Measurements from ENCODE around the gene PLAC1. TPM values are rescaled to one million over a fixed set of nuclear protein-coding genes. Genes with fewer than 3 reads are reported as not detected.

Gene PLAC1
- polyA plus RNA-seq, 1 donor from 2014 or later: not detected

- Histone ChIP-seq H3K9ac (ENCODE audit: low read length) (no peak overlapping the region), H3K4me2 (ENCODE audit: low read length) (no peak overlapping the region), H3K36me3 (ENCODE audit: insufficient read depth, low read length) (no peaks in the 10 kb centered on the region), H3K9me3 (ENCODE audit: low read length) (no peaks in the 10 kb centered on the region), H3K4me3 (ENCODE audit: low read length) (peak overlapping the region; percentile 65), H3K27ac (ENCODE audit: low read length) (no peak overlapping the region), H3K79me2 (replicated peaks; ENCODE audit: insufficient read depth, low read length) (no peaks in the 10 kb centered on the region), H2AFZ (ENCODE audit: low read depth, low read length) (no peak overlapping the region), H4K20me1 (ENCODE audit: insufficient read depth) (no peaks in the 10 kb centered on the region), H3F3A (ENCODE audit: insufficient read depth, low read length, poor library complexity, severe bottlenecking) (no peaks in the 10 kb centered on the region), H3K27me3 (ENCODE audit: insufficient read depth, low read depth, low read length) (peaks cover 90% of the 10 kb centered on the region), H3K9me2 (ENCODE audit: insufficient read depth, low read length) (no peaks in the 10 kb centered on the region)
- TF ChIP-seq MXI1 (conservative IDR thresholded peaks at IDR 0.05; ENCODE audit: poor library complexity, severe bottlenecking): no peak
- peak; percentile 85 for TF ChIP-seq POLR2AphosphoS5 (IDR thresholded peaks at IDR 0.05)
Observed at GRCh38 chrX:134548257-134549201, 109.7 kb downstream of the PLAC1 start.

DNA sequence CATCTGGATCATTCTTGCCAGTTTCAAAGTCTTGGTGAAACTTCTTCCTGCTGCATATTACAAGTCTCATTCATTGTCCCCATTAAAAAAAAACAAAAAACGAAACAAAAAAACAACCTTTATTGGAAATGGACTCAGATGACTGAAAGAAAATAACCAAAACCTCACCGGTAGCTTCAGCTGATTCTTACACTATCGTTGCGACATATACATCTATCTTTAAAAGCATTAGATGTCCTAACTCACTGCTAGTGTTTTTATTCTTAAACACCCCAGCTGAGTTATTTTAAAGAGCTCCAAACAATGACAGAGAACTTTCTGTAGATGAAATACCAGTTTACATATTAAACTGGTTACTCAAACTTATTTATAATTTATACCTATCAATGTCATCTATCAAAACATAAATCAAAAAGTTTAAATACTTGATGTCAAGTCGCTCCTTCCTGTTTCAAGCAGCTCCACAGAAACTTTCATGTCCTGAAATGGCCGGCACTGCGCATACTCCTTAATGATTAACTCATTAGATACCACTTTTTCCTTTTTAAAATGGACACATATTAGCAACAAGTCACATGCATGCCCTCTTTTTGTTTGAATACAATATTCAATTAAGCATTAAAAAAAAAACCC lies 111.1 kb downstream of the PLAC1 start:
- Histone ChIP-seq H3K9ac (ENCODE audit: low read length) (no peak overlapping the region), H3K4me3 (ENCODE audit: low read length) (no peak overlapping the region), H3K79me2 (replicated peaks; ENCODE audit: insufficient read depth, low read length) (no peaks in the 10 kb centered on the region), H3K36me3 (ENCODE audit: insufficient read depth, low read length) (no peaks in the 10 kb centered on the region), H3K9me2 (ENCODE audit: insufficient read depth, low read length) (no peaks in the 10 kb centered on the region), H3K4me2 (ENCODE audit: low read length) (no peak overlapping the region), H2AFZ (ENCODE audit: low read depth, low read length) (no peak overlapping the region), H4K20me1 (ENCODE audit: insufficient read depth) (no peaks in the 10 kb centered on the region), H3F3A (ENCODE audit: insufficient read depth, low read length, poor library complexity, severe bottlenecking) (no peaks in the 10 kb centered on the region), H3K27ac (ENCODE audit: low read length) (no peak overlapping the region), H3K9me3 (ENCODE audit: low read length) (no peaks in the 10 kb centered on the region), H3K27me3 (ENCODE audit: insufficient read depth, low read depth, low read length) (peaks cover 85% of the 10 kb centered on the region)
- no peak for TF ChIP-seq POLR2AphosphoS5 (IDR thresholded peaks at IDR 0.05)
- no peak for TF ChIP-seq MXI1 (conservative IDR thresholded peaks at IDR 0.05; ENCODE audit: poor library complexity, severe bottlenecking)
- no peak for TF ChIP-seq EZH2 (IDR thresholded peaks at IDR 0.05; ENCODE audit: borderline replicate concordance, insufficient read depth, low read length, poor library complexity, severe bottlenecking)
- no peak for TF ChIP-seq REST (IDR thresholded peaks at IDR 0.05; ENCODE audit: borderline replicate concordance)
- TF ChIP-seq TAF1 (IDR thresholded peaks at IDR 0.05; ENCODE audit: low read depth): no peak
- no peak for TF ChIP-seq CTCF (IDR thresholded peaks at IDR 0.05; ENCODE audit: poor library complexity, severe bottlenecking)
- TF ChIP-seq EP300 (conservative IDR thresholded peaks at IDR 0.05; ENCODE audit: poor library complexity, severe bottlenecking): no peak
- TF ChIP-seq RAD21 (conservative IDR thresholded peaks at IDR 0.05): no peak
- no peak for TF ChIP-seq SMC3 (conservative IDR thresholded peaks at IDR 0.05; ENCODE audit: poor library complexity)
